ENCODE data around the gene NEUROD4.

NEUROD4 gene

GRCh38 chr12:55001198-55001868, 18.4 kb upstream of the NEUROD4 start:
- no peak overlapping the region for H3K4me3 ChIP-seq (ENCODE audit: insufficient read depth, low read length, poor library complexity, severe bottlenecking)
- no peaks in the 10 kb centered on the region for H3F3A ChIP-seq (ENCODE audit: insufficient read depth)
- TF ChIP-seq EZH2phosphoT487 (conservative IDR thresholded peaks at IDR 0.05; ENCODE audit: low read length), result no peak
- no peak for TF ChIP-seq CTCF (IDR thresholded peaks at IDR 0.05; ENCODE audit: insufficient read depth, low read length, poor library complexity, severe bottlenecking)
- no peak overlapping the region for H3K9ac ChIP-seq (ENCODE audit: low read length)
- peak overlapping the region; percentile 5 for H3K4me2 ChIP-seq (ENCODE audit: low read depth, low read length, poor library complexity, severe bottlenecking)
- no peaks in the 10 kb centered on the region for H3K27me3 ChIP-seq (ENCODE audit: low read length)
- H3K9me3 ChIP-seq (ENCODE audit: insufficient read depth, low read length), result peaks cover 4% of the 10 kb centered on the region; the same call in 1 of the 2 replicates
- no peak overlapping the region for H3K27ac ChIP-seq (ENCODE audit: low read depth, low read length)
- peaks cover 9% of the 10 kb centered on the region; the same call in 1 of the 2 replicates for H3K36me3 ChIP-seq (ENCODE audit: low read length)
- H2AFZ ChIP-seq (ENCODE audit: low read depth, low read length, severe bottlenecking), result peak overlapping the region; percentile 52
- no peaks in the 10 kb centered on the region for H3K9me2 ChIP-seq (replicated peaks; ENCODE audit: insufficient read depth, low read length)
- H4K20me1 ChIP-seq (ENCODE audit: low read depth, low read length), result no peaks in the 10 kb centered on the region
- no peaks in the 10 kb centered on the region for H3K79me2 ChIP-seq (ENCODE audit: insufficient read depth, low read length)

- H3K9ac ChIP-seq (ENCODE audit: low read length), result no peak overlapping the region
- H3K27me3 ChIP-seq (ENCODE audit: low read length), result no peaks in the 10 kb centered on the region
- TF ChIP-seq EZH2phosphoT487 (conservative IDR thresholded peaks at IDR 0.05; ENCODE audit: low read length) (no peak), CTCF (IDR thresholded peaks at IDR 0.05; ENCODE audit: insufficient read depth, low read length, poor library complexity, severe bottlenecking) (no peak)
- H3F3A ChIP-seq (ENCODE audit: insufficient read depth), result no peaks in the 10 kb centered on the region
- no peak overlapping the region for H3K4me2 ChIP-seq (ENCODE audit: low read depth, low read length, poor library complexity, severe bottlenecking)
- H3K9me3 ChIP-seq (ENCODE audit: insufficient read depth, low read length), result peaks cover 4% of the 10 kb centered on the region; the same call in 1 of the 2 replicates
- H4K20me1 ChIP-seq (ENCODE audit: low read depth, low read length), result no peaks in the 10 kb centered on the region
- H3K9me2 ChIP-seq (replicated peaks; ENCODE audit: insufficient read depth, low read length), result no peaks in the 10 kb centered on the region
- no peaks in the 10 kb centered on the region for H3K79me2 ChIP-seq (ENCODE audit: insufficient read depth, low read length)
- no peak overlapping the region for H3K27ac ChIP-seq (ENCODE audit: low read depth, low read length)
- peaks cover 9% of the 10 kb centered on the region; the same call in 1 of the 2 replicates for H3K36me3 ChIP-seq (ENCODE audit: low read length)
- H3K4me3 ChIP-seq (ENCODE audit: insufficient read depth, low read length, poor library complexity, severe bottlenecking), result no peak overlapping the region
- no peak overlapping the region for H2AFZ ChIP-seq (ENCODE audit: low read depth, low read length, severe bottlenecking)
Observed at GRCh38 chr12:55002355-55002754, 17.4 kb upstream of the NEUROD4 start.

GRCh38 chr12:55008944-55009585, 10.7 kb upstream of the NEUROD4 start:
- H3K9ac ChIP-seq (ENCODE audit: low read length), result no peak overlapping the region
- no peaks in the 10 kb centered on the region for H3K27me3 ChIP-seq (ENCODE audit: low read length)
- H3K9me3 ChIP-seq (ENCODE audit: insufficient read depth, low read length), result no peaks in the 10 kb centered on the region
- no peak overlapping the region for H3K4me2 ChIP-seq (ENCODE audit: low read depth, low read length, poor library complexity, severe bottlenecking)
- no peaks in the 10 kb centered on the region for H3K79me2 ChIP-seq (ENCODE audit: insufficient read depth, low read length)
- no peak overlapping the region for H3K4me3 ChIP-seq (ENCODE audit: insufficient read depth, low read length, poor library complexity, severe bottlenecking)
- no peaks in the 10 kb centered on the region for H3K36me3 ChIP-seq (ENCODE audit: low read length)
- no peaks in the 10 kb centered on the region for H4K20me1 ChIP-seq (ENCODE audit: low read depth, low read length)
- no peak for TF ChIP-seq CTCF (IDR thresholded peaks at IDR 0.05; ENCODE audit: insufficient read depth, low read length, poor library complexity, severe bottlenecking)
- TF ChIP-seq EZH2phosphoT487 (conservative IDR thresholded peaks at IDR 0.05; ENCODE audit: low read length), result no peak
- H3K9me2 ChIP-seq (replicated peaks; ENCODE audit: insufficient read depth, low read length), result no peaks in the 10 kb centered on the region
- no peak overlapping the region for H2AFZ ChIP-seq (ENCODE audit: low read depth, low read length, severe bottlenecking)
- no peak overlapping the region for H3K27ac ChIP-seq (ENCODE audit: low read depth, low read length)
- no peaks in the 10 kb centered on the region for H3F3A ChIP-seq (ENCODE audit: insufficient read depth)
